ENCODE results near the gene OSBPL8. TPM values are rescaled to one million over a fixed set of nuclear protein-coding genes. Genes with fewer than 3 reads are reported as not detected.
A peak's percentile ranks its signal among the peaks of the same experiment; 100 is the strongest.

Gene OSBPL8
- total and polyA plus RNA-seq, 2 of the 8 experiments (the other 6 are each of a cell fraction or from before 2014, with no cell fraction given): 10.9 to 81.1 TPM

- Histone ChIP-seq H3K27me3 (replicated peaks in 1 of 4; ENCODE audit: control insufficient read depth in 3 of 4, extremely low read depth in 1 of 4, insufficient read depth in 3 of 4, low read length in 3 of 4) (no peaks in the 10 kb centered on the region; a peak in 1 of 7 replicates), H2BK120ac (replicated peaks; ENCODE audit: low read depth, low read length) (no peak overlapping the region), H3K9me3 (ENCODE audit: insufficient read depth in 2 of 2, low read depth in 1 of 2, low read length in 1 of 2) (no peaks in the 10 kb centered on the region), H3K27ac (ENCODE audit: low read depth, low read length) (no peak overlapping the region), H3K18ac (ENCODE audit: extremely low read depth, low read length) (no peak overlapping the region), H4K5ac (ENCODE audit: insufficient read length, low read depth, low read length) (no peak overlapping the region), H4K91ac (replicated peaks; ENCODE audit: insufficient read length, low read length) (no peak overlapping the region), H3K23ac (ENCODE audit: insufficient read length) (no peak overlapping the region), H4K8ac (ENCODE audit: extremely low read depth, insufficient read depth, low read length) (no peak overlapping the region), H3K56ac (replicated peaks; ENCODE audit: insufficient read length, low read depth, low read length) (no peak overlapping the region), H2BK20ac (ENCODE audit: low read length) (no peak overlapping the region), H3K14ac (ENCODE audit: insufficient read length) (no peak overlapping the region), H3K4me2 (ENCODE audit: insufficient read depth in 1 of 2, low read depth in 2 of 2, low read length in 2 of 2) (peak overlapping the region in 1 of 2 experiments; percentile 9; a peak in 1 of 4 replicates), H2BK5ac (ENCODE audit: low read depth, low read length) (no peak overlapping the region), H3K79me1 (ENCODE audit: low read depth, low read length) (no peaks in the 10 kb centered on the region), H3K4me1 (replicated peaks in 1 of 4; ENCODE audit: control insufficient read depth in 3 of 4, insufficient read depth in 4 of 4, low read length in 3 of 4) (peaks cover 0 to 2% (median 0%) of the 10 kb centered on the region in 4 experiments; a peak in 1 of 7 replicates), H2BK12ac (ENCODE audit: low read depth, low read length) (no peak overlapping the region), H3K9ac (replicated peaks in 1 of 4; ENCODE audit: extremely low read depth in 1 of 4, low read depth in 3 of 4, low read length in 3 of 4) (no peak overlapping the region), H4K20me1 (replicated peaks in 1 of 2; ENCODE audit: control insufficient read depth in 1 of 2, insufficient read depth in 2 of 2, low read length in 2 of 2) (no peaks in the 10 kb centered on the region), H3K36me3 (ENCODE audit: control insufficient read depth in 2 of 4, insufficient read depth in 4 of 4, low read length in 3 of 4) (no peaks in the 10 kb centered on the region), H3K23me2 (ENCODE audit: low read depth, low read length) (no peaks in the 10 kb centered on the region; the same call in 1 of the 2 replicates), H2AFZ (ENCODE audit: low read length) (no peak overlapping the region; the same call in 1 of the 2 replicates), H2AK5ac (ENCODE audit: low read depth, low read length) (no peak overlapping the region), H3K79me2 (ENCODE audit: control insufficient read depth in 1 of 2, insufficient read depth in 2 of 2, low read length in 2 of 2) (no peaks in the 10 kb centered on the region), H2BK15ac (ENCODE audit: low read length) (no peak overlapping the region), H3K4ac (replicated peaks; ENCODE audit: insufficient read length, low read depth, low read length) (no peak overlapping the region), H3K4me3 (ENCODE audit: extremely low read depth in 1 of 4, insufficient read depth in 2 of 4, low read depth in 3 of 4, low read length in 4 of 4) (no peak overlapping the region)
- 72% methylated on average over 3 of the region's 3 CpGs; no CpG with 5 or more reads in 1 of the 2 experiments for WGBS, 2 experiments (ENCODE audit: extremely low coverage in 1 of 2, insufficient coverage in 1 of 2, insufficient read length in 1 of 2, insufficient replicate concordance in 2 of 2, low coverage in 1 of 2, low lambda C conversion rate in 2 of 2, missing lambda C conversion rate in 1 of 2)
- ChIA-PET POLR2A (ENCODE audit: partially characterized antibody) (no interaction called here), CTCF (ENCODE audit: partially characterized antibody) (no interaction called here)
- no peak for TF ChIP-seq JUN (IDR thresholded peaks at IDR 0.05; ENCODE audit: low read depth, low read length)
- no peak for TF ChIP-seq EP300 (IDR thresholded peaks at IDR 0.05; ENCODE audit: borderline replicate concordance in 1 of 2, low read depth in 2 of 2, low read length in 2 of 2)
- TF ChIP-seq E2F6 (IDR thresholded peaks at IDR 0.05): no peak
- no peak for TF ChIP-seq TEAD4 (IDR thresholded peaks at IDR 0.05; ENCODE audit: low read depth, low read length)
- no peak for FAIRE-seq
- DNase-seq (ENCODE audit: low read depth in 1 of 2, low spot score in 2 of 2): no peak
Observed at GRCh38 chr12:76311796-76312195, 247.8 kb downstream of the OSBPL8 start.

Data from H1 (cell line).